WTC11 (cell line): ENCODE data around the gene ADAM8. TPM values are rescaled to one million over a fixed set of nuclear protein-coding genes. Genes with fewer than 3 reads are reported as not detected.
A peak's percentile ranks its signal among the peaks of the same experiment; 100 is the strongest.

Experiments used
- ATAC-seq: fragments of 200-7000 bp; cut with Tn5 transposase; 2 replicates; pipeline ENCODE4 v1.10.0; 2021; ENCODE audit warnings: mild to moderate bottlenecking, moderate library complexity
- CTCF ChIA-PET: fragments of 300-600 bp; sonication (Branson Sonifier 250); formaldehyde crosslinking; loops from one replicate; lab custom pipeline; 2021; ENCODE audit warnings: antibody characterized with exemption; lab: Charles Lee
- POLR2A ChIA-PET: fragments of 350-600 bp; sonication (Branson Sonifier 250); formaldehyde crosslinking; loops from one replicate; lab custom pipeline; 2021; ENCODE audit warnings: antibody characterized with exemption; lab: Charles Lee
- DNase-seq: peaks from one replicate; pipeline ENCODE4 v3.0.0; 2021; ENCODE audit warnings: low spot score
- H3K27ac Mint-ChIP-seq: 2 replicates; pipeline ENCODE4 v1.8.0; 2021; ENCODE audit warnings: mixed read lengths
- H3K27me3 Mint-ChIP-seq: 2 replicates; pipeline ENCODE4 v1.8.0; 2021; ENCODE audit warnings: low read depth, mild to moderate bottlenecking, moderate library complexity, mixed read lengths
- H3K36me3 Mint-ChIP-seq: 2 replicates; pipeline ENCODE4 v1.8.0; 2021; ENCODE audit warnings: mixed read lengths
- H3K4me1 Mint-ChIP-seq: 2 replicates; pipeline ENCODE4 v1.8.0; 2022; ENCODE audit warnings: mixed read lengths
- H3K4me3 Mint-ChIP-seq: 2 replicates; pipeline ENCODE4 v1.8.0; 2021; ENCODE audit warnings: mild to moderate bottlenecking, moderate library complexity, mixed read lengths
- H3K9me3 Mint-ChIP-seq: 2 replicates; pipeline ENCODE4 v1.8.0; 2021; ENCODE audit warnings: mixed read lengths
- ATF1 ChIP-seq: sonication (generic); formaldehyde crosslinking; IDR thresholded peaks from 2 replicates; pipeline ENCODE4 v1.8.1; 2023; ENCODE audit warnings: mild to moderate bottlenecking, moderate library complexity, missing genetic modification reagents
- CREB1 ChIP-seq: sonication (generic); formaldehyde crosslinking; IDR thresholded peaks from 2 replicates; pipeline ENCODE4 v1.8.0; 2023; ENCODE audit warnings: mild to moderate bottlenecking, missing genetic modification reagents
- ESRRA ChIP-seq: sonication (generic); formaldehyde crosslinking; IDR thresholded peaks from 2 replicates; pipeline ENCODE4 v1.8.1; 2022; ENCODE audit warnings: mild to moderate bottlenecking, missing genetic modification reagents, borderline replicate concordance
- FOXK1 ChIP-seq: sonication (generic); formaldehyde crosslinking; IDR thresholded peaks from 2 replicates; pipeline ENCODE4 v1.8.0; 2022; ENCODE audit warnings: mild to moderate bottlenecking, moderate library complexity, missing genetic modification reagents
- JAZF1 ChIP-seq: fragments of 250-450 bp; sonication (Bioruptor Pico); IDR thresholded peaks from 2 replicates; pipeline ENCODE4 v1.9.0; 2021; ENCODE audit warnings: moderate library complexity, mild to moderate bottlenecking, inconsistent platforms
- NFE2L1 ChIP-seq: sonication (generic); formaldehyde crosslinking; IDR thresholded peaks from 2 replicates; pipeline ENCODE4 v1.8.1; 2023; ENCODE audit warnings: missing genetic modification reagents
- TCF7 ChIP-seq: sonication (generic); formaldehyde crosslinking; IDR thresholded peaks from 2 replicates; pipeline ENCODE4 v1.8.0; 2022; ENCODE audit warnings: mild to moderate bottlenecking, low read depth, missing genetic modification reagents, moderate library complexity
- TEAD1 ChIP-seq: sonication (generic); formaldehyde crosslinking; IDR thresholded peaks from 2 replicates; pipeline ENCODE4 v1.8.0; 2022; ENCODE audit warnings: mild to moderate bottlenecking, missing genetic modification reagents
- ZNF121 ChIP-seq: sonication (generic); formaldehyde crosslinking; IDR thresholded peaks from 2 replicates; pipeline ENCODE4 v1.8.0; 2023; ENCODE audit warnings: missing genetic modification reagents
- ZNF232 ChIP-seq: sonication (generic); formaldehyde crosslinking; IDR thresholded peaks from 2 replicates; pipeline ENCODE4 v1.8.0; 2022; ENCODE audit warnings: mild to moderate bottlenecking, missing genetic modification reagents
- ZNF396 ChIP-seq: fragments of 250-450 bp; sonication (Bioruptor Pico); IDR thresholded peaks from 2 replicates; pipeline ENCODE4 v1.8.0; 2021; ENCODE audit warnings: mild to moderate bottlenecking, moderate library complexity, borderline replicate concordance
- total RNA-seq: library from RNA; stranded (reverse); gene quantifications from 3 replicates; pipeline ENCODE4 v1.2.3, GENCODE V29; 2021
- TF ChIP-seq, protein P1 (sequence below): fragments of 250-450 bp; sonication (Bioruptor Pico); IDR thresholded peaks from 2 replicates; pipeline ENCODE4 v1.9.0; 2021; ENCODE audit warnings: mild to moderate bottlenecking
- TF ChIP-seq, protein P2 (sequence below): sonication (generic); formaldehyde crosslinking; IDR thresholded peaks from 2 replicates; pipeline ENCODE4 v1.8.0; 2022; ENCODE audit warnings: mild to moderate bottlenecking, missing genetic modification reagents
- TF ChIP-seq, protein P3 (sequence below): sonication (generic); formaldehyde crosslinking; IDR thresholded peaks from 2 replicates; pipeline ENCODE4 v1.8.1; 2023; ENCODE audit warnings: mild to moderate bottlenecking, missing genetic modification reagents, borderline replicate concordance
- TF ChIP-seq, protein P4 (sequence below): fragments of 200-600 bp; IDR thresholded peaks from 2 replicates; pipeline ENCODE4 v1.8.0; 2022; ENCODE audit warnings: antibody characterized with exemption
- TF ChIP-seq, protein P5 (sequence below): sonication (generic); formaldehyde crosslinking; IDR thresholded peaks from 2 replicates; pipeline ENCODE4 v1.8.0; 2023; ENCODE audit warnings: missing genetic modification reagents
- TF ChIP-seq, protein P6 (sequence below): sonication (generic); formaldehyde crosslinking; IDR thresholded peaks from 2 replicates; pipeline ENCODE4 v1.8.0; 2022; ENCODE audit warnings: mild to moderate bottlenecking, missing genetic modification reagents
- TF ChIP-seq, protein P7 (sequence below): sonication (generic); formaldehyde crosslinking; IDR thresholded peaks from 2 replicates; pipeline ENCODE4 v1.8.0; 2022; ENCODE audit warnings: mild to moderate bottlenecking, missing genetic modification reagents
- TF ChIP-seq, protein P8 (sequence below): sonication (generic); formaldehyde crosslinking; IDR thresholded peaks from 2 replicates; pipeline ENCODE4 v1.8.1; 2022; ENCODE audit warnings: low read depth, mild to moderate bottlenecking, moderate library complexity, missing genetic modification reagents, borderline replicate concordance
- TF ChIP-seq, protein P9 (sequence below): fragments of 250-450 bp; sonication (Bioruptor Pico); IDR thresholded peaks from 2 replicates; pipeline ENCODE4 v1.9.0; 2021; ENCODE audit warnings: mild to moderate bottlenecking

The ADAM8 gene
- total RNA-seq, 1 experiment from 2014 or later, result 7.2 TPM

DNA sequence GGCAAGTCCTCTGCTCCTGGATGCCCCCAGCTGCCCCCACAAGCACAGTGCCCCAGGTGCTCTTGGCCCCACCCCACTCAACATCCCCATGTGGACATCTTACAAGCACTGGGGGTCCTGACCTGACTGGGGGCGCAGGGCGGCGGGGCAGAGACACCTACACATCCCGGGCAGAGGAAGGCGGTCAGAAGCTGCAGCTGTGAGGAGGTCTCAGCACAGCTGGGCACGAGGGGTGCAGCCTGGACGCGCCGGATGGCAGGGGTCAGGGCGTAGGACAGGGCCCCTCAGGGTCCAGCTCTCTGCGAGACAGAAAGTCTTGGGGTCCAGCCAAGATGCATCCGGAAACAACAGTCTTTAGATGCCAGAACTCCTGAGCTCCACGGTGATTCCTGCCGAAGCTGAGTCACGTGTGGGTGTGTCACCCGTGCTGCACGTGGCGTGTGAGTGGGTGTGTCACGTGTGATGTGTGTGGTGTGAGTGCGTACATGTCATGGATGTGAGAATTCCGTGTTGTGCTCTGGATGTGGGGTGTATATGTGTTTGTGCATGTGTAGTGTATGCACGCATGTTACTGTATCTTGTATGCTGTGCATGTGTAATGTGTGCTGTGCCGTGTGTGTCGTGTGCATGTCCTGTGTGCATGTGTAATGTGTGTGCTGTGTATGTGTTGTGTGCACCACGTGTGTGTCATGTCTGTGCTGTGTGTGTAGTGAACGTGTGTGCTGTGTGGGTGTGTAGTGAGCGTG is 33.9 kb downstream of the ADAM8 start:
- Mint-ChIP-seq H3K36me3 (peaks cover 11% of the 10 kb centered on the region), H3K4me3 (no peak overlapping the region), H3K27me3 (peaks cover 16% of the 10 kb centered on the region), H3K9me3 (no peaks in the 10 kb centered on the region), H3K4me1 (peaks cover 50% of the 10 kb centered on the region), H3K27ac (peak overlapping the region; percentile 93)
- DNase-seq (no peak), ATAC-seq (no peak)
- POLR2A ChIA-PET, result no interaction called here
- CTCF ChIA-PET, result no interaction called here
- TF ChIP-seq CREB1 (CRISPR knock-in tag), result no peak
- TF ChIP-seq, protein P1, sequence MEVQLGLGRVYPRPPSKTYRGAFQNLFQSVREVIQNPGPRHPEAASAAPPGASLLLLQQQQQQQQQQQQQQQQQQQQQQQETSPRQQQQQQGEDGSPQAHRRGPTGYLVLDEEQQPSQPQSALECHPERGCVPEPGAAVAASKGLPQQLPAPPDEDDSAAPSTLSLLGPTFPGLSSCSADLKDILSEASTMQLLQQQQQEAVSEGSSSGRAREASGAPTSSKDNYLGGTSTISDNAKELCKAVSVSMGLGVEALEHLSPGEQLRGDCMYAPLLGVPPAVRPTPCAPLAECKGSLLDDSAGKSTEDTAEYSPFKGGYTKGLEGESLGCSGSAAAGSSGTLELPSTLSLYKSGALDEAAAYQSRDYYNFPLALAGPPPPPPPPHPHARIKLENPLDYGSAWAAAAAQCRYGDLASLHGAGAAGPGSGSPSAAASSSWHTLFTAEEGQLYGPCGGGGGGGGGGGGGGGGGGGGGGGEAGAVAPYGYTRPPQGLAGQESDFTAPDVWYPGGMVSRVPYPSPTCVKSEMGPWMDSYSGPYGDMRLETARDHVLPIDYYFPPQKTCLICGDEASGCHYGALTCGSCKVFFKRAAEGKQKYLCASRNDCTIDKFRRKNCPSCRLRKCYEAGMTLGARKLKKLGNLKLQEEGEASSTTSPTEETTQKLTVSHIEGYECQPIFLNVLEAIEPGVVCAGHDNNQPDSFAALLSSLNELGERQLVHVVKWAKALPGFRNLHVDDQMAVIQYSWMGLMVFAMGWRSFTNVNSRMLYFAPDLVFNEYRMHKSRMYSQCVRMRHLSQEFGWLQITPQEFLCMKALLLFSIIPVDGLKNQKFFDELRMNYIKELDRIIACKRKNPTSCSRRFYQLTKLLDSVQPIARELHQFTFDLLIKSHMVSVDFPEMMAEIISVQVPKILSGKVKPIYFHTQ (CRISPR knock-in tag), result no peak
- TF ChIP-seq, protein P2, sequence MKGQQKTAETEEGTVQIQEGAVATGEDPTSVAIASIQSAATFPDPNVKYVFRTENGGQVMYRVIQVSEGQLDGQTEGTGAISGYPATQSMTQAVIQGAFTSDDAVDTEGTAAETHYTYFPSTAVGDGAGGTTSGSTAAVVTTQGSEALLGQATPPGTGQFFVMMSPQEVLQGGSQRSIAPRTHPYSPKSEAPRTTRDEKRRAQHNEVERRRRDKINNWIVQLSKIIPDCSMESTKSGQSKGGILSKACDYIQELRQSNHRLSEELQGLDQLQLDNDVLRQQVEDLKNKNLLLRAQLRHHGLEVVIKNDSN, result no peak
- TF ChIP-seq ESRRA (CRISPR knock-in tag), result no peak
- TF ChIP-seq, protein P3, sequence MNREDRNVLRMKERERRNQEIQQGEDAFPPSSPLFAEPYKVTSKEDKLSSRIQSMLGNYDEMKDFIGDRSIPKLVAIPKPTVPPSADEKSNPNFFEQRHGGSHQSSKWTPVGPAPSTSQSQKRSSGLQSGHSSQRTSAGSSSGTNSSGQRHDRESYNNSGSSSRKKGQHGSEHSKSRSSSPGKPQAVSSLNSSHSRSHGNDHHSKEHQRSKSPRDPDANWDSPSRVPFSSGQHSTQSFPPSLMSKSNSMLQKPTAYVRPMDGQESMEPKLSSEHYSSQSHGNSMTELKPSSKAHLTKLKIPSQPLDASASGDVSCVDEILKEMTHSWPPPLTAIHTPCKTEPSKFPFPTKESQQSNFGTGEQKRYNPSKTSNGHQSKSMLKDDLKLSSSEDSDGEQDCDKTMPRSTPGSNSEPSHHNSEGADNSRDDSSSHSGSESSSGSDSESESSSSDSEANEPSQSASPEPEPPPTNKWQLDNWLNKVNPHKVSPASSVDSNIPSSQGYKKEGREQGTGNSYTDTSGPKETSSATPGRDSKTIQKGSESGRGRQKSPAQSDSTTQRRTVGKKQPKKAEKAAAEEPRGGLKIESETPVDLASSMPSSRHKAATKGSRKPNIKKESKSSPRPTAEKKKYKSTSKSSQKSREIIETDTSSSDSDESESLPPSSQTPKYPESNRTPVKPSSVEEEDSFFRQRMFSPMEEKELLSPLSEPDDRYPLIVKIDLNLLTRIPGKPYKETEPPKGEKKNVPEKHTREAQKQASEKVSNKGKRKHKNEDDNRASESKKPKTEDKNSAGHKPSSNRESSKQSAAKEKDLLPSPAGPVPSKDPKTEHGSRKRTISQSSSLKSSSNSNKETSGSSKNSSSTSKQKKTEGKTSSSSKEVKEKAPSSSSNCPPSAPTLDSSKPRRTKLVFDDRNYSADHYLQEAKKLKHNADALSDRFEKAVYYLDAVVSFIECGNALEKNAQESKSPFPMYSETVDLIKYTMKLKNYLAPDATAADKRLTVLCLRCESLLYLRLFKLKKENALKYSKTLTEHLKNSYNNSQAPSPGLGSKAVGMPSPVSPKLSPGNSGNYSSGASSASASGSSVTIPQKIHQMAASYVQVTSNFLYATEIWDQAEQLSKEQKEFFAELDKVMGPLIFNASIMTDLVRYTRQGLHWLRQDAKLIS (CRISPR knock-in tag), result no peak
- TF ChIP-seq, protein P4, sequence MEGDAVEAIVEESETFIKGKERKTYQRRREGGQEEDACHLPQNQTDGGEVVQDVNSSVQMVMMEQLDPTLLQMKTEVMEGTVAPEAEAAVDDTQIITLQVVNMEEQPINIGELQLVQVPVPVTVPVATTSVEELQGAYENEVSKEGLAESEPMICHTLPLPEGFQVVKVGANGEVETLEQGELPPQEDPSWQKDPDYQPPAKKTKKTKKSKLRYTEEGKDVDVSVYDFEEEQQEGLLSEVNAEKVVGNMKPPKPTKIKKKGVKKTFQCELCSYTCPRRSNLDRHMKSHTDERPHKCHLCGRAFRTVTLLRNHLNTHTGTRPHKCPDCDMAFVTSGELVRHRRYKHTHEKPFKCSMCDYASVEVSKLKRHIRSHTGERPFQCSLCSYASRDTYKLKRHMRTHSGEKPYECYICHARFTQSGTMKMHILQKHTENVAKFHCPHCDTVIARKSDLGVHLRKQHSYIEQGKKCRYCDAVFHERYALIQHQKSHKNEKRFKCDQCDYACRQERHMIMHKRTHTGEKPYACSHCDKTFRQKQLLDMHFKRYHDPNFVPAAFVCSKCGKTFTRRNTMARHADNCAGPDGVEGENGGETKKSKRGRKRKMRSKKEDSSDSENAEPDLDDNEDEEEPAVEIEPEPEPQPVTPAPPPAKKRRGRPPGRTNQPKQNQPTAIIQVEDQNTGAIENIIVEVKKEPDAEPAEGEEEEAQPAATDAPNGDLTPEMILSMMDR, result no peak
- no peak for TF ChIP-seq ZNF232 (CRISPR knock-in tag)
- TF ChIP-seq, protein P5, sequence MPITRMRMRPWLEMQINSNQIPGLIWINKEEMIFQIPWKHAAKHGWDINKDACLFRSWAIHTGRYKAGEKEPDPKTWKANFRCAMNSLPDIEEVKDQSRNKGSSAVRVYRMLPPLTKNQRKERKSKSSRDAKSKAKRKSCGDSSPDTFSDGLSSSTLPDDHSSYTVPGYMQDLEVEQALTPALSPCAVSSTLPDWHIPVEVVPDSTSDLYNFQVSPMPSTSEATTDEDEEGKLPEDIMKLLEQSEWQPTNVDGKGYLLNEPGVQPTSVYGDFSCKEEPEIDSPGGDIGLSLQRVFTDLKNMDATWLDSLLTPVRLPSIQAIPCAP (CRISPR knock-in tag), result no peak
- no peak for TF ChIP-seq ATF1 (CRISPR knock-in tag)
- 0 out of 2 replicates have a peak, but pooled peaks have one; percentile 3 for TF ChIP-seq ZNF121 (CRISPR knock-in tag)
- TF ChIP-seq TCF7, result peak; percentile 13; the same call in 1 of the 2 replicates
- no peak for TF ChIP-seq JAZF1 (CRISPR knock-in tag)
- TF ChIP-seq, protein P6, sequence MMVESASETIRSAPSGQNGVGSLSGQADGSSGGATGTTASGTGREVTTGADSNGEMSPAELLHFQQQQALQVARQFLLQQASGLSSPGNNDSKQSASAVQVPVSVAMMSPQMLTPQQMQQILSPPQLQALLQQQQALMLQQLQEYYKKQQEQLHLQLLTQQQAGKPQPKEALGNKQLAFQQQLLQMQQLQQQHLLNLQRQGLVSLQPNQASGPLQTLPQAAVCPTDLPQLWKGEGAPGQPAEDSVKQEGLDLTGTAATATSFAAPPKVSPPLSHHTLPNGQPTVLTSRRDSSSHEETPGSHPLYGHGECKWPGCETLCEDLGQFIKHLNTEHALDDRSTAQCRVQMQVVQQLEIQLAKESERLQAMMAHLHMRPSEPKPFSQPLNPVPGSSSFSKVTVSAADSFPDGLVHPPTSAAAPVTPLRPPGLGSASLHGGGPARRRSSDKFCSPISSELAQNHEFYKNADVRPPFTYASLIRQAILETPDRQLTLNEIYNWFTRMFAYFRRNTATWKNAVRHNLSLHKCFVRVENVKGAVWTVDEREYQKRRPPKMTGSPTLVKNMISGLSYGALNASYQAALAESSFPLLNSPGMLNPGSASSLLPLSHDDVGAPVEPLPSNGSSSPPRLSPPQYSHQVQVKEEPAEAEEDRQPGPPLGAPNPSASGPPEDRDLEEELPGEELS (CRISPR knock-in tag), result no peak
- TF ChIP-seq, protein P7, sequence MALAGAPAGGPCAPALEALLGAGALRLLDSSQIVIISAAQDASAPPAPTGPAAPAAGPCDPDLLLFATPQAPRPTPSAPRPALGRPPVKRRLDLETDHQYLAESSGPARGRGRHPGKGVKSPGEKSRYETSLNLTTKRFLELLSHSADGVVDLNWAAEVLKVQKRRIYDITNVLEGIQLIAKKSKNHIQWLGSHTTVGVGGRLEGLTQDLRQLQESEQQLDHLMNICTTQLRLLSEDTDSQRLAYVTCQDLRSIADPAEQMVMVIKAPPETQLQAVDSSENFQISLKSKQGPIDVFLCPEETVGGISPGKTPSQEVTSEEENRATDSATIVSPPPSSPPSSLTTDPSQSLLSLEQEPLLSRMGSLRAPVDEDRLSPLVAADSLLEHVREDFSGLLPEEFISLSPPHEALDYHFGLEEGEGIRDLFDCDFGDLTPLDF (CRISPR knock-in tag), result no peak
- TF ChIP-seq TEAD1 (CRISPR knock-in tag), result no peak
- no peak for TF ChIP-seq NFE2L1 (CRISPR knock-in tag)
- TF ChIP-seq FOXK1 (CRISPR knock-in tag), result no peak
- TF ChIP-seq, protein P8, sequence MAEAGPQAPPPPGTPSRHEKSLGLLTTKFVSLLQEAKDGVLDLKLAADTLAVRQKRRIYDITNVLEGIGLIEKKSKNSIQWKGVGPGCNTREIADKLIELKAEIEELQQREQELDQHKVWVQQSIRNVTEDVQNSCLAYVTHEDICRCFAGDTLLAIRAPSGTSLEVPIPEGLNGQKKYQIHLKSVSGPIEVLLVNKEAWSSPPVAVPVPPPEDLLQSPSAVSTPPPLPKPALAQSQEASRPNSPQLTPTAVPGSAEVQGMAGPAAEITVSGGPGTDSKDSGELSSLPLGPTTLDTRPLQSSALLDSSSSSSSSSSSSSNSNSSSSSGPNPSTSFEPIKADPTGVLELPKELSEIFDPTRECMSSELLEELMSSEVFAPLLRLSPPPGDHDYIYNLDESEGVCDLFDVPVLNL (CRISPR knock-in tag), result no peak
- TF ChIP-seq, protein P9, sequence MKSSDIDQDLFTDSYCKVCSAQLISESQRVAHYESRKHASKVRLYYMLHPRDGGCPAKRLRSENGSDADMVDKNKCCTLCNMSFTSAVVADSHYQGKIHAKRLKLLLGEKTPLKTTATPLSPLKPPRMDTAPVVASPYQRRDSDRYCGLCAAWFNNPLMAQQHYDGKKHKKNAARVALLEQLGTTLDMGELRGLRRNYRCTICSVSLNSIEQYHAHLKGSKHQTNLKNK (CRISPR knock-in tag), result peak; percentile 87
- no peak for TF ChIP-seq ZNF396 (CRISPR knock-in tag)
